Endothelial cell of umbilical vein (primary cell): ENCODE data around the gene IFITM5.

Experiments used
- EZH2 ChIP-seq: IDR thresholded peaks from 2 replicates; pipeline ENCODE4 v1.6.1; 2012; ENCODE audit warnings: borderline replicate concordance, low read depth, mild to moderate bottlenecking, moderate library complexity, low read length, inconsistent platforms; ENCODE audit not compliant: severe bottlenecking
- MAX ChIP-seq: IDR thresholded peaks from 2 replicates; pipeline ENCODE4 v1.6.1; 2011; ENCODE audit not compliant: insufficient read depth, insufficient read length
- MYC ChIP-seq: IDR thresholded peaks from one replicate; pipeline ENCODE4 v1.6.1; 2011; ENCODE audit warnings: mild to moderate bottlenecking, low read depth, low read length
- POLR2A ChIP-seq: IDR thresholded peaks from 2 replicates; pipeline ENCODE4 v1.6.1; 2012; ENCODE audit warnings: low read depth, mild to moderate bottlenecking, control low read depth, low read length
- POLR2AphosphoS5 ChIP-seq: IDR thresholded peaks from 2 replicates; pipeline ENCODE4 v1.6.1; 2012; ENCODE audit warnings: low read depth, mild to moderate bottlenecking, control low read depth, low read length, moderate library complexity; ENCODE audit not compliant: insufficient read depth
- TF ChIP-seq, protein P1 (sequence below), 2 donors: IDR thresholded peaks; 1 replicate in 1 of 2; 2 replicates in 1 of 2; pipeline ENCODE4 v1.5.1; 2011; ENCODE audit warnings: low read length in 2 of 2, mild to moderate bottlenecking in 2 of 2, moderate library complexity in 2 of 2, control low read depth in 1 of 2, inconsistent platforms in 1 of 2, low read depth in 1 of 2; ENCODE audit not compliant: insufficient read depth in 1 of 2; ENCODE audit errors: extremely low read depth in 1 of 2

- TF ChIP-seq, protein P1, sequence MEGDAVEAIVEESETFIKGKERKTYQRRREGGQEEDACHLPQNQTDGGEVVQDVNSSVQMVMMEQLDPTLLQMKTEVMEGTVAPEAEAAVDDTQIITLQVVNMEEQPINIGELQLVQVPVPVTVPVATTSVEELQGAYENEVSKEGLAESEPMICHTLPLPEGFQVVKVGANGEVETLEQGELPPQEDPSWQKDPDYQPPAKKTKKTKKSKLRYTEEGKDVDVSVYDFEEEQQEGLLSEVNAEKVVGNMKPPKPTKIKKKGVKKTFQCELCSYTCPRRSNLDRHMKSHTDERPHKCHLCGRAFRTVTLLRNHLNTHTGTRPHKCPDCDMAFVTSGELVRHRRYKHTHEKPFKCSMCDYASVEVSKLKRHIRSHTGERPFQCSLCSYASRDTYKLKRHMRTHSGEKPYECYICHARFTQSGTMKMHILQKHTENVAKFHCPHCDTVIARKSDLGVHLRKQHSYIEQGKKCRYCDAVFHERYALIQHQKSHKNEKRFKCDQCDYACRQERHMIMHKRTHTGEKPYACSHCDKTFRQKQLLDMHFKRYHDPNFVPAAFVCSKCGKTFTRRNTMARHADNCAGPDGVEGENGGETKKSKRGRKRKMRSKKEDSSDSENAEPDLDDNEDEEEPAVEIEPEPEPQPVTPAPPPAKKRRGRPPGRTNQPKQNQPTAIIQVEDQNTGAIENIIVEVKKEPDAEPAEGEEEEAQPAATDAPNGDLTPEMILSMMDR (IDR thresholded peaks at IDR 0.05; ENCODE audit: extremely low read depth in 1 of 2, insufficient read depth in 1 of 2, low read depth in 1 of 2, low read length in 2 of 2): no peak
- no peak for TF ChIP-seq POLR2A
- no peak for TF ChIP-seq MYC
- no peak for TF ChIP-seq EZH2
- TF ChIP-seq POLR2AphosphoS5: no peak
- no peak for TF ChIP-seq MAX
These were observed 7.5 kb upstream of the IFITM5 start for GRCh38 chr11:306645-307371.
